ENCODE measurements around the gene SPECC1. TPM values are rescaled to one million over a fixed set of nuclear protein-coding genes. Genes with fewer than 3 reads are reported as not detected.

SPECC1 gene
- total RNA-seq, 1 experiment from 2014 or later = 103 TPM

- POLR2A ChIA-PET = no interaction called here
- Mint-ChIP-seq H3K36me3 (peaks cover 20% of the 10 kb centered on the region), H3K4me3 (no peak overlapping the region), H3K9me3 (no peaks in the 10 kb centered on the region), H3K27ac (0 out of 2 replicates have a peak overlapping the region, but pooled peaks have one; percentile 39), H3K27me3 (ENCODE audit: low read depth) (no peaks in the 10 kb centered on the region), H3K4me1 (peaks cover 72% of the 10 kb centered on the region)
- TF ChIP-seq RORB (CRISPR knock-in tag; IDR thresholded peaks at IDR 0.05) (no peak), FOXP1 (CRISPR knock-in tag; IDR thresholded peaks at IDR 0.05; ENCODE audit: borderline replicate concordance) (no peak), ZMAT4 (CRISPR knock-in tag; IDR thresholded peaks at IDR 0.05) (no peak), SOX15 (CRISPR knock-in tag; IDR thresholded peaks at IDR 0.05) (no peak), JAZF1 (CRISPR knock-in tag; IDR thresholded peaks at IDR 0.05) (no peak), TP53 (CRISPR knock-in tag; IDR thresholded peaks at IDR 0.05) (no peak), E2F1 (CRISPR knock-in tag; IDR thresholded peaks at IDR 0.05) (no peak), NFATC4 (CRISPR knock-in tag; IDR thresholded peaks at IDR 0.05) (no peak), SMAD3 (CRISPR knock-in tag; IDR thresholded peaks at IDR 0.05; ENCODE audit: borderline replicate concordance) (no peak)
- TF ChIP-seq, protein P1, sequence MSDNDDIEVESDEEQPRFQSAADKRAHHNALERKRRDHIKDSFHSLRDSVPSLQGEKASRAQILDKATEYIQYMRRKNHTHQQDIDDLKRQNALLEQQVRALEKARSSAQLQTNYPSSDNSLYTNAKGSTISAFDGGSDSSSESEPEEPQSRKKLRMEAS (CRISPR knock-in tag; IDR thresholded peaks at IDR 0.05) = no peak
- TF ChIP-seq, protein P2, sequence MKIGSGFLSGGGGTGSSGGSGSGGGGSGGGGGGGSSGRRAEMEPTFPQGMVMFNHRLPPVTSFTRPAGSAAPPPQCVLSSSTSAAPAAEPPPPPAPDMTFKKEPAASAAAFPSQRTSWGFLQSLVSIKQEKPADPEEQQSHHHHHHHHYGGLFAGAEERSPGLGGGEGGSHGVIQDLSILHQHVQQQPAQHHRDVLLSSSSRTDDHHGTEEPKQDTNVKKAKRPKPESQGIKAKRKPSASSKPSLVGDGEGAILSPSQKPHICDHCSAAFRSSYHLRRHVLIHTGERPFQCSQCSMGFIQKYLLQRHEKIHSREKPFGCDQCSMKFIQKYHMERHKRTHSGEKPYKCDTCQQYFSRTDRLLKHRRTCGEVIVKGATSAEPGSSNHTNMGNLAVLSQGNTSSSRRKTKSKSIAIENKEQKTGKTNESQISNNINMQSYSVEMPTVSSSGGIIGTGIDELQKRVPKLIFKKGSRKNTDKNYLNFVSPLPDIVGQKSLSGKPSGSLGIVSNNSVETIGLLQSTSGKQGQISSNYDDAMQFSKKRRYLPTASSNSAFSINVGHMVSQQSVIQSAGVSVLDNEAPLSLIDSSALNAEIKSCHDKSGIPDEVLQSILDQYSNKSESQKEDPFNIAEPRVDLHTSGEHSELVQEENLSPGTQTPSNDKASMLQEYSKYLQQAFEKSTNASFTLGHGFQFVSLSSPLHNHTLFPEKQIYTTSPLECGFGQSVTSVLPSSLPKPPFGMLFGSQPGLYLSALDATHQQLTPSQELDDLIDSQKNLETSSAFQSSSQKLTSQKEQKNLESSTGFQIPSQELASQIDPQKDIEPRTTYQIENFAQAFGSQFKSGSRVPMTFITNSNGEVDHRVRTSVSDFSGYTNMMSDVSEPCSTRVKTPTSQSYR (CRISPR knock-in tag; IDR thresholded peaks at IDR 0.05) = no peak
- ATAC-seq = no peak
- no peak for DNase-seq (ENCODE audit: low spot score)
- CTCF ChIA-PET = interaction anchor here (0.8 to 3.0 kb wide), 5 partner anchors 11 to 213 kb away, joined by 3 to 8 read pairs (median 3); no protein-coding TSS in a partner anchor
Observed at GRCh38 chr17:20206068-20206467, 196.9 kb downstream of the SPECC1 start.

GRCh38 chr17:20206591-20206990 is 197.4 kb downstream of the SPECC1 start:
- Mint-ChIP-seq H3K4me1 (peaks cover 67% of the 10 kb centered on the region), H3K9me3 (no peaks in the 10 kb centered on the region), H3K36me3 (peaks cover 22% of the 10 kb centered on the region), H3K27me3 (ENCODE audit: low read depth) (no peaks in the 10 kb centered on the region), H3K4me3 (no peak overlapping the region), H3K27ac (0 out of 2 replicates have a peak overlapping the region, but pooled peaks have one; percentile 10)
- POLR2A ChIA-PET = no interaction called here
- DNase-seq (ENCODE audit: low spot score) (no peak), ATAC-seq (no peak)
- CTCF ChIA-PET = interaction anchor here (0.8 to 3.0 kb wide), 5 partner anchors 10 to 214 kb away, joined by 3 to 8 read pairs (median 3); no protein-coding TSS in a partner anchor
- TF ChIP-seq TEAD4 (CRISPR knock-in tag; IDR thresholded peaks at IDR 0.05) (no peak), ERG (CRISPR knock-in tag; IDR thresholded peaks at IDR 0.05) (no peak)

- peaks cover 63% of the 10 kb centered on the region for H3K4me1 Mint-ChIP-seq
- ChIA-PET POLR2A (no interaction called here), CTCF (interaction anchor here (1.0 to 1.9 kb wide), 2 partner anchors 9 to 77 kb away, joined by 3 to 8 read pairs; no protein-coding TSS in a partner anchor)
- H3K36me3 Mint-ChIP-seq = peaks cover 30% of the 10 kb centered on the region
- H3K9me3 Mint-ChIP-seq = peaks cover 8% of the 10 kb centered on the region
- no peak overlapping the region for H3K4me3 Mint-ChIP-seq
- TF ChIP-seq CDX4 (CRISPR knock-in tag; IDR thresholded peaks at IDR 0.05; ENCODE audit: borderline replicate concordance) (no peak), GABPB1 (CRISPR knock-in tag; IDR thresholded peaks at IDR 0.05) (no peak), ZBTB21 (CRISPR knock-in tag; IDR thresholded peaks at IDR 0.05; ENCODE audit: borderline replicate concordance) (no peak), ETV6 (CRISPR knock-in tag; IDR thresholded peaks at IDR 0.05) (no peak), FOXJ3 (CRISPR knock-in tag; IDR thresholded peaks at IDR 0.05; ENCODE audit: borderline replicate concordance) (no peak), TP53 (CRISPR knock-in tag; IDR thresholded peaks at IDR 0.05) (no peak), CTCF (IDR thresholded peaks at IDR 0.05) (no peak), HMGXB4 (CRISPR knock-in tag; IDR thresholded peaks at IDR 0.05) (no peak)
- H3K27ac Mint-ChIP-seq = peak overlapping the region; percentile 10; the same call in 1 of the 2 replicates
- H3K27me3 Mint-ChIP-seq (ENCODE audit: low read depth) = no peaks in the 10 kb centered on the region
- DNase-seq (ENCODE audit: low spot score) (no peak), ATAC-seq (no peak)
Observed at GRCh38 chr17:20207262-20207985, 198.3 kb downstream of the SPECC1 start.
